Kidney epithelial cell (primary cell): ENCODE data around the gene MLX. TPM values are rescaled to one million over a fixed set of nuclear protein-coding genes. Genes with fewer than 3 reads are reported as not detected.
A peak's percentile ranks its signal among the peaks of the same experiment; 100 is the strongest.

Experiments
- DNase-seq: peaks from one replicate; pipeline ENCODE4 v3.0.0-alpha.2; 2010; ENCODE audit warnings: low read depth
- H3K27me3 ChIP-seq: 2 replicates; pipeline ENCODE4 v1.6.0; 2011; ENCODE audit warnings: low read length; ENCODE audit not compliant: control insufficient read depth, insufficient read depth
- H3K36me3 ChIP-seq: 2 replicates; pipeline ENCODE4 v1.5.1; 2011; ENCODE audit warnings: low read length; ENCODE audit not compliant: control insufficient read depth, insufficient read depth
- H3K4me3 ChIP-seq: 2 replicates; pipeline ENCODE4 v1.5.1; 2011; ENCODE audit warnings: low read depth, mild to moderate bottlenecking, control low read depth, low read length
- CTCF ChIP-seq: IDR thresholded peaks from 2 replicates; pipeline ENCODE4 v1.5.1; 2011; ENCODE audit warnings: mild to moderate bottlenecking, moderate library complexity, low read length, control low read depth, inconsistent platforms; ENCODE audit not compliant: insufficient read depth, poor library complexity, severe bottlenecking
- total RNA-seq: library from RNA; depleted of rRNA; stranded (reverse); fragments of >200 nt; gene quantifications from 2 replicates; pipeline ENCODE4 v1.2.3, GENCODE V29; 2015

Gene MLX
- total RNA-seq, 1 donor from 2014 or later = 35.9 TPM

GRCh38 chr17:42564815-42565522 is 1.9 kb upstream of the MLX start:
- TF ChIP-seq CTCF = no peak
- Histone ChIP-seq H3K36me3 (peaks cover 4% of the 10 kb centered on the region), H3K27me3 (no peaks in the 10 kb centered on the region), H3K4me3 (no peak overlapping the region)
- DNase-seq = no peak

- Histone ChIP-seq H3K36me3 (peaks cover 4% of the 10 kb centered on the region), H3K4me3 (no peak overlapping the region), H3K27me3 (no peaks in the 10 kb centered on the region)
- TF ChIP-seq CTCF = no peak
- no peak for DNase-seq
These were observed 1.2 kb upstream of the MLX start for GRCh38 chr17:42565523-42566214.

- no peak for TF ChIP-seq CTCF
- DNase-seq = no peak
- Histone ChIP-seq H3K27me3 (no peaks in the 10 kb centered on the region), H3K36me3 (peaks cover 4% of the 10 kb centered on the region), H3K4me3 (peak overlapping the region; percentile 78)
These were observed 551 bp upstream of the MLX start for GRCh38 chr17:42566215-42566882.

- Histone ChIP-seq H3K36me3 (peaks cover 4% of the 10 kb centered on the region), H3K27me3 (no peaks in the 10 kb centered on the region), H3K4me3 (no peak overlapping the region)
- DNase-seq = no peak
- no peak for TF ChIP-seq CTCF
These were observed 1.6 kb downstream of the MLX start for GRCh38 chr17:42568341-42569111.

- TF ChIP-seq CTCF = no peak
- no peak overlapping the region for H3K4me3 ChIP-seq
- peaks cover 1% of the 10 kb centered on the region for H3K36me3 ChIP-seq
- no peaks in the 10 kb centered on the region for H3K27me3 ChIP-seq
- no peak for DNase-seq
These were observed 4.7 kb downstream of the MLX start for GRCh38 chr17:42571435-42572225.
